NCI-H526 treated with DMSO at 0.1 percent for 48 hours (cell line): ENCODE data around the gene LMO7.
"Not testable (repeated sequence)": the region's sequence is repeated elsewhere in the genome, so short reads cannot be mapped to it uniquely, and the experiment has no call there.

Source experiments
- DNase-seq: peaks from one replicate; lab custom pipeline; 2025; lab: John Stamatoyannopoulos, UW

The LMO7 gene

GRCh38 chr13:75699062-75699461 lies 62.9 kb downstream of the LMO7 start:
- no peak for DNase-seq

DNA sequence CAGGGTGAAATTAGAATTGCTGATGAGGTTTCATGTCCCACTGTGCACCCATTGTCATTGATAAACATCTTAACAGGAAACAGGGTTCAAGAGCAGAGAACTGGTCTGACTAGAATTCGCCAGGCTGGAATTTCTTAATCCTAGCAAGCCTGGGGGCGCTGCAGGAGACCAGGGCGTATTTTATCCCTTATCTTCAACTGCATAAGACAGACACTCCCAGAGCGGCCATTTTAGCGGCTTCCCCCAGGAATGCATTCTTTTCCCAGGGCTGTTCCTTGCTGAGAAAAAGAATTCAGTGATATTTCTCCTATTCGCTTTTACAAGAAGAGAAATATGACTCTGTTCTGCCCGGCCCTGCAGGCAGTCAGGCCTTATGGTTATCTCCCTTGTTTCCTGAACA lies 63.6 kb downstream of the LMO7 start:
- not testable (repeated sequence) for DNase-seq

- DNase-seq: no peak
Measured at GRCh38 chr13:75700552-75700951, 64.4 kb downstream of the LMO7 start.

DNA sequence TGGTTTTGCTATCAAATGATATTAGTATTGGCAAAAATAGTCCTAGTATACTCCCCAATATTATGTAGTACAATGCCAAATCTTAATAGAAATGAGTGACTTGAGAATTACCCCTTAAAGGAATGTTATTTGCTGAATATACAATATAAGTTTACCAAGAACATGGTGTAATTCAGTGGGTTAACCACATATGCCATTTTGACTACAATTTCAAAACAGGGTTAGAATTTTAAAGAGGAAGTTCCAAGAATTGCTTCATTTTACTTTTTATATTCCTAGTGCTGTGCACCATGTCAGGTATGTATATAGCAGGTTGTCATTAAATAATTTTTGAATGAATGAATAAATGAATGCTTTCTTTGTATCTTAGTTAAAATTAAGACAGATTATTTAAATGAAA lies 66.3 kb downstream of the LMO7 start:
- DNase-seq: no peak

DNA sequence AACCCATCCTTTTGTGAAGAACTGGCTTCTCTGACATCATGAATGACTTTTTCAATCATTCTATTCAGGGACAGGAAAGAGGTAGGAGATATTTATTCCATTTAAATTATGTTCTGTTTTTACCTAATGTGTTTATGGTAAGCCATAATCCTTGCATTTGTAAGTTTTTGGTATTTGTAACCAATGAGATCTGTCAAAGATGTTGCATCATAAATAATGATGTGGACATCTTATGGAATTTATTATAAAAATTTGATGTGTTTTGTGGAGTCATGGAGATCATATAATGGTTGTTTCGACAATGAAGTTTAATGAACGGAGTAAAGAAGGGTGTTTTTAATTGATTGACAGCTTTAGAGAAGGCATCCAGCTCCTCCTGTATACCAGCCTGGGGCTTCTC lies 67.6 kb downstream of the LMO7 start:
- DNase-seq: no peak

GRCh38 chr13:75704194-75704926 lies 68.2 kb downstream of the LMO7 start:
- no peak for DNase-seq

DNA sequence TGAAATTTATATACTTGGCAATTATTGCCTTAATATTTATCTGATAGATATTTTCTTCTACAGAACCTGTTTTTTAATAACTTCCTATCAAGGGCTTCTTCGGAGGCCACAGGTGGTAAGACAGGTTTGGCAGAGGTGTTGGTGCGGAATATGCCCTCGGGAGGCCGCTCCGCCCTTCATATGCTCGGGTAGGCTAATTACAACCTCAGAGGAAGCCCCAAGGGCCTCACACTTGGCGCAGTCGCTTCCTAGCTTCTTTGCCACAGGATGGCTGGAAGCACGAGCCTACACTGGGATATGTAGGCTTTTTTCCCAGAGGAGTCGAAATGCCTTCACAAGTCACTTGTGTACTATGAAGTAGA lies 68.8 kb downstream of the LMO7 start:
- peak; percentile 15 for DNase-seq

- DNase-seq: no peak
Measured at GRCh38 chr13:75705395-75705794, 69.3 kb downstream of the LMO7 start.

GRCh38 chr13:75705908-75706307 lies 69.8 kb downstream of the LMO7 start:
- no peak for DNase-seq

- DNase-seq: no peak
Measured at GRCh38 chr13:75713852-75714251, 77.7 kb downstream of the LMO7 start.

GRCh38 chr13:75715601-75716523 lies 79.7 kb downstream of the LMO7 start:
- no peak for DNase-seq

DNA sequence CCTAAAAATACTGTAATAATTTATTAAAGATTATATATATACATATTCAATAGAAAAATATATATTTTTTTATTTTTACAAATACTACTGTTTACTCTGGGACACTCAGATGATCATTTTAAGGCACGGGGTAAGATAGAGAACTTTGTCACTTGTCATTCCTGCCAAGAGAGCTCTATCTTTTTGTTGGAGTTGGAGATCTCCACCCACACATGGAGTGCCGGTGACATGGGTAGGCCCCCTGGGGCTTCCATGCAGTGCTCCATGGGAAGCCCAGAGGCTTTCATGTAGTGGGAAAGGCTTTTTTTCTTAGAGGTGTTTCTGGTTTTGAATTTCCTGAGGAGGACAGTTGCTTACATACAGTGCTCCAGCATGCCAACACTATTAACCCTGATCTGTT lies 81.4 kb downstream of the LMO7 start:
- DNase-seq: no peak

- no peak for DNase-seq
Measured at GRCh38 chr13:75721307-75721706, 85.2 kb downstream of the LMO7 start.

GRCh38 chr13:75723901-75724300 lies 87.8 kb downstream of the LMO7 start:
- no peak for DNase-seq

- no peak for DNase-seq
Measured at GRCh38 chr13:75724752-75725517, 88.8 kb downstream of the LMO7 start.

GRCh38 chr13:75725736-75726135 lies 89.6 kb downstream of the LMO7 start:
- no peak for DNase-seq

DNA sequence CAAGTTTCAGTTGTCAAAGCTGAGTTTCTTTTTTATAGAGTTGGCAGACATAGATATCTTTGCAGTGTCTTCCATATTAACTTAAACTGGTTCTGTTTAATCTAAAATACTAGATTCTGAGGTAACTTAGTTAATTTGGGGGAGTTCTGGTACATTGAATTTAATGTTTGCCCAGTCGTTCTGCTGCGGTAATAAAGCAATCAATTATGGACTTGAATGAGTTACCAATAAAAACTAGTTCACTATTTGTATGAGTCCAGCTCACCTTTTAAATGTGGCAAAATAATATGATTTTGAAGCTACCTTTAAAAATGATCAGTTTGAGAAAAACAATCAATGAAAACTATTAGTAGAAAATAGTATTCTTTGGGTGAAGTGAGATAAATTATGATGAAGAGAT lies 90.2 kb downstream of the LMO7 start:
- DNase-seq: no peak

- not testable (repeated sequence) for DNase-seq
Measured at GRCh38 chr13:75733113-75733512, 97.0 kb downstream of the LMO7 start.

DNA sequence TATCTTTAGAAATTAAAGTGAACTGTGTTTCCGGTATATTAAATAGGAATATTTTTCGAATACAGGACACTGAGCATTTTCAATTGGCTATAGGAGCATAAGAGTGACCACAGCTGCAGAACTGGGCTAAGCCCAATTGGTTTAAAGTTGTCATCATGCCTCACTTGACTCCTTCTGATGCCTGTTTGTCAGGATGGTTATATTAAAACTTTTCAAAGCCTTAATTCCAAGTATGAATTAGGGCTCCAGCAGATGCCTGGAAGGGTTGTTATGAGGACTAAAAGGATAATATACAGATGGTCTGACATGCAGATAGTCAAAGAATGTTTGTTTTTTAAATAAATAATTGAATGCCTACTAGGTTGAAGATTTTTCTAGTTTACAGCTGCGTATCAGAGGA lies 100.0 kb downstream of the LMO7 start:
- no peak for DNase-seq

- no peak for DNase-seq
Measured at GRCh38 chr13:75738841-75739240, 102.7 kb downstream of the LMO7 start.

- DNase-seq: no peak
Measured at GRCh38 chr13:75739244-75739868, 103.2 kb downstream of the LMO7 start.

GRCh38 chr13:75740031-75740430 lies 103.9 kb downstream of the LMO7 start:
- DNase-seq: no peak
